CD4-positive, alpha-beta T cell treated with Interleukin-12 subunit alpha and Interleukin-12 subunit beta, for 1 hour (primary cell): Measurements from ENCODE around the gene AQP1.

Experiments used
- DNase-seq: peaks from one replicate; pipeline ENCODE4 v3.0.0-alpha.2; 2020

The AQP1 gene

DNA sequence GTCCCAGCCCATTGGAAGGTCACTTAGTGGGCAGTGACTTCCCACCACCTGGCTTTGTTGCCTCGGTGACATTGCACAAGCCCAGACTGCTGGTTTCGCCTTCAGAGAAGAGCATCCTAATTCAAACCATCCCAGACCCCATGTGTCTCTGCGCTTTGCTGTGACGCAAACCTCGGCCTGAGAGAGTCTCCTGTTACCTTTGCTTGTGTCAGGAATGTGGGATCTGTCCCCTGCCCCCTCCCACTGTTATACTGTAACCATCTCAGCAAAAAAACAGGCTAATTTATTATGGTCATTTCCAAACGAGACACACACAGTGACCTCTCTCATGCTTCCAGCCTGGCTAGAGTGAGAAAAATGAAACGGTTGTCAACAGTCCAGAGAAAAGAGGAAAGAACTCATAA, 25.0 kb upstream of the AQP1 start:
- no peak for DNase-seq

DNA sequence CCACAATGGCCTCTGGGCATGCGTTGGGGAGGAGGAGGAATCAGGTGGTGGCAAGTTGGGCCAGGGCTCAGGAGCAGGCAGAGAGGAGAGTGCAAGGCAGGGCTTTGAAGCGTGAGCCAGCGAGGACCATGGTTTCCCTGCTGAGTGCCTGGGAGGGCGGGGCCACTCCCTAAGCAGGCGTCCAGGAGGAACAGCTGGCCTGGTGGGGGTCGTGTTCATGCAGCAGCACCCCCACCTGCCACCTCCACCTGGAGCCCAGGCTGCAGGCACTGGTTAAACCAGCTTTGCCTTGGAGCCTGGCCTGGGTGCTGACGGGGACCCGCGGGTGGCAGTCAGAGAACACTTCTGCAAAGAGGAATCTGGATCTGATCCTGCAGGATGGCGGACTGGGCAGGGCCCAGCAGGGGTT, 24.2 kb upstream of the AQP1 start:
- DNase-seq: no peak

DNA sequence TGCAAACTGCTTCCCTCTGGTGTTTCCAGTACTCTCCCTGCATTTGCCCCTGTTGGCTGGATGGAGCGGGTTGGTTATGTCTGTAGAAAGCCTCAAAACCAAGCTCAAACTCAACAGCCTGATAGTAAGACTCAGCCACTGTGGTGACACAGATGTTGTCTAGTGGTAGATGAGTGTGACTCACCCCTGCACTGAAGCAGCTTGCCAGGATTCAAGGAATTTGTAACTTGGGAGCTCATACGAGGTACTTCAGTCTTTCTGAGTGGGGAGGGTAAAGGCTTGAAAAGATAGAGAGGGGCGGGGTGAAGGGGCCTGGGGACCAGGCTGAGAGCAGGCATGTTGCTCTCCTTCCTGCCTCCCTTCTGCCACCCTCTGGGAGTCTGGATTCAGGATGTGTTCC, 22.9 kb upstream of the AQP1 start:
- no peak for DNase-seq

DNA sequence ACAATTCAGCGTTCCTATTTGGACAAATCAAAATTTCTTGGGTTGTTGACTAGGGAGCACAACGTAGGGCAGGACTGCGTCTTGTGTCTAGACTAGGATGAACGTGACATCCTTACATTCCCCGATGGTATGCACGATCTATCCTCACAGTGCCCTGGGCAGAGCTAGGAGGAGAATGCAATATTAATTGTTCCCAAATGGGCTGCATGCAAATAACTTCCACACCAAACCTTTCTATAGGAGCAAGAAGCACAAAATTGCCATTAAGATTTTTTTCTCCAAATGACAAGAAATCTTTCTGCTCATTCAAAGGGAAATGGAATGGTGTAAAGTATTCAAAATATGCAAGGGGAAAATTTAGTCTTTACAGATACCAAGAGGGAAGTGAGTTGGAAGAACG, 21.4 kb upstream of the AQP1 start:
- no peak for DNase-seq

DNA sequence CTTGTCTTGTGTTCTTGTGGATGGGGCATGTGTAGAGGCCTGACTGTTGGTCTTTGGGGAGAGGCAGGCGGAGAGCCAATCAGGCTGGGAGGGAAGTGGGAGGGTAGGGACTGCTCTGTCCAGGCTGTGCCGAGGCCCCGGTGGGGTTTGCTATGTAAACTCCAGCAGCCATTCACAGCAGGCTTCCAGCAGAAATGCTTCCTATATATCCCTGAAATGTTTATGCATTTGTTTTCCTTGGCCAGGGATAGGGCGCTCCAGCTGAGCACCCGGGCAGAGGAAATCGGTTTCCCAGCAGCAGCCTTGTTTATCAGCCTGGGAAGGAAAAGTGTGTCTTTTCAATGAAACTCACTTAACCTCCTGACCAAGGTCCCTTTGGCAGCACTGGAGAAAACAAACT, 18.3 kb upstream of the AQP1 start:
- no peak for DNase-seq

DNA sequence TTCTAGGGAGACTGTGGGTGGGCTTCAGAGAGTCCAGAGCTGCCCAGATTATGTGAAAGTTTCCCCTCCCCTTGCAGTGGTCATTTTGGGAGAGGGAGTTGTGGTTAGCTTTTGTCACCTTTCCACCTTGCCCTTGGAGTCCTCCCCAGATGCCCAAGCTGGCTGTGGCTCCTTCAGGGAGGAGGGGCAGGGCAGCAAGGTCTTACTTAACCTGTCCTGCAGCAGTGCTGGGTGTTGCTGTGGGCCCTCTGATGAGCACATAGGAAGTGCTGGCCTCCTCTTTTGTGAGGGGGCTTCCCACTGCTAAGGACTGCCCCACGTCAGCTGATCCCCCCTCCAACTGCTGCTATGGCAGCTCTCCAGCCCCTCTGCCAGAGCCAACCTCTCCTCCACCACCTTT, 17.6 kb upstream of the AQP1 start:
- DNase-seq: no peak

DNA sequence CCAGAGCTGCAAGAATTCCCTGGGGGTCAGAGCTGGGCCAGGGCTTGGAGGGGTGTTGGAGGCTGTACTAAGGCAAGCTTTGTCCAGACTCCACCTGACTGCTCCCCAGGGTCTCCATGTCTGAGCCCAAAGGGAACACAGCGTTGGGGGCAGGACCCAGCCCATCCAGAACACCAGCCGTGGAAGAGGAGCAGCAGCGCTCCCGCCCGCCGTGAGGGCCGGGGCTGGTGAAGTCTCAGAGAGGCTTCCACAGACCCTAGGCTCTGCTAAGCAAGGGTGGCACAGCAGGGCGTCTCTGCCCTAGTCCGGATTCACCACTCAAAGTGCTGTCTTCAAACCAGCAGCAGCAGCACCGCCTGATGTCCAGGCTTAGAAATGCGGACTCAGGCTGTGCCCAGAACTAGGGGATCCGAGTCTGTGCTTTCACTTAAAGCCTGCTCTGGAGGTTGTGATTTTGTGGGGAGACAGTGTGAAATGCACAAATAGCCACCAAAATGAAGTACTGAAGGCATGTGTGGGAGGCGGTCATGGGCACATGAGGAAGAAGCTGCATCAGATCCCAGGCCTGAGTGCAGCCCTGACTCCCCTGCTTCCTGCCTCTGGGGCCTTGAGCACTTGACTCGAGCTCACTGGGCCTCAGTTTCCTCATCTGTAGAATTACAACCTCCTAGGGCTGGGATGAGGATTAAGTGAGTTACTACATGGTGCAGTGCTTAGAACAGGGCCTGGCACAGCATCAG, 16.6 kb upstream of the AQP1 start:
- no peak for DNase-seq

DNA sequence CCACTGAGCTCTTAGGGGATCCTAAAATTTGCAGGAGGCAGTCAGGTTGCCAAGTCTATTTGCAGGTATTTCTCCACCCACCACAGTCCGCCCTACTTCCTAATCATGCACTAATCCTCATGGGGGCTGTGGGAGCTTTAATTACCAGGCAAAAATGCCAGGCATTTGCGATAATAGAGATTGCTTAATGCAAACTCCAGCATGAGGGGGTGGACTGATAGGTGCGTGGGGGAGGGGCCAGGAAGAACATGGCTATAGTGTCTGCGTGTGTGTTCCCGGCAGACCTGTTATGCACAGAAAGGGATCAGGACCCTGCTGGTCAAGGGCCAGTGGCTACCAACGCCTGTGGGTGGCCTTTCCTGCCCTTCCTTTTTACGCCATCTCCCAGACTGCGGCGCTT, 15.6 kb upstream of the AQP1 start:
- no peak for DNase-seq

DNA sequence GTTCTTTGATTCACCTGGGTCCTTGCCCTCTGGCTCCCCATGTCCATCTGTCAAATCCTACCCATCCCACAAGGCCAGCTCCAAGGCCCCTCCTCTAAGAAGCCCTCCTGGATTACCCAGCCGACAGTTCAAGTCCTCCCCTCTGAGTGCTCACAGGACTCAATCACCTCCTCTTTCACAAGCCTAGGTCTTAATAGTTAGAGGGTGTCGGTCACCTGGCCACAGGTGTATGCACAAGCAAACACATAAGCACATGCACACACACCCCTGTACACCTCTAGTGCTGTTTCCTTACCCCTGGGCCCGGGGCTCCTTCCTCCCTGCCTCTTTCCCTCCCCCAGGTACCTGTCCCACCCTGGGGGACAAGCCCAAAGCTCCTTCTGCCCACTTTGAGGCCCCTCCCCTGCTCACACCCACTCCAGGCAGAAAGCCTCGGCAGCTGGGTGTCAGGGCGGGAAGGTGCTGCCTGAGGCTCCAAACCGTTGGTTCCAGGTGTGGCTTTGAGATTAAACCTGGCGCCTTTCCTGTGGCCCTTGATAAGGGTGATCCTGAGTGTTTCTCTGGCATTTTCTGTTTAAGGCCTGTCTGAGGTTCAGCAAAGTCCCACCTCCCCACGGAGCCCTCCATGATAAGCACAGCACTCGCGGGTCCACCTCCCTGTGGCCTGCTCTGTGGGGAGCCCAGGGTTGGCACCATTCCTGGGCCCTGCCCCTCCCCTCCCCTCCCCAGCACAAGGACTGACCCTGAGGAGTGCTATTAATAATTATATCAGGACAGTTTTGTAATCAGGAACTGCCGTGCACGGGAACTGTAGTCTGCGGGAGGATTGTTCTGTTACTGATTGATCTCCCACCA, 14.6 kb upstream of the AQP1 start:
- DNase-seq: no peak

DNA sequence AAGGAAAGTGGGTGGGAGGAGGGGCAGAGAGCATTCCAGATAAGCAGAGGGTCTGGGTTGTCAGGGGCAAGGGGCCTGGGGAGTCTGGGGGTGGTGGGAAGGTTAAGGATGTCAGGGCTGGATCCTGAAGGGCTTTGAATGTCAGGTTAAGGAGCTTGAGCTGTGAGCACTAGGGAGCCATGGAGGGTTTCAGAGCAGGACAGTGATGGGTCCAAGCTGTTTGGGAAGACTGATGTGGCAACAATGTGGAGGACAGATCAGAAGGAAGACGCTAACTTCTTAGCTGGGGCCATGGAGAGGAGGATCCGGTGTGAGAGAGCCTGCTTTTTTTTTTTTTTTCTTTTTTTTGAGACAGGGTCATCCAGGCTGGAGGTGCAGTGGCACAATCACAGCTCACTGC, 13.9 kb upstream of the AQP1 start:
- DNase-seq: no peak

DNA sequence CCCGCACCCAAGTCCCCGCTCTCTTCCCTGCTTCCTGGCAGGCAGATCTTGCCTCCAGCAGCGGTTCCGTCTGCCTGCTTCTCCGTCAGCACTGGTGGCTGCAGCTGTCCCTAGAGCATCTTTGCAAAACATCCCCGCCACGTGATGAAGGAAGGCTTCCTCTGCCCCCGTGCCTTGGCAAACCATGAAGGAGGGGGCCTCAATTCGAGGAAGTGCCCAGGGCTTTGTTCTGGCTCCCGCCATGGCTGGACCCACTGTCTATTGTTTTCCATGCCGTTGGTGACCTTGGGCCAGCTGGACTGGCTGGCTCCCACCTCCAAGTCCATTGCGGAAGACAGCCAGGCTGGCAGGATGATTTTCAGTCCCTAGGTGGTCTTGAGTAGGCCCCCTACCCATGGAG, 13.2 kb upstream of the AQP1 start:
- DNase-seq: no peak

DNA sequence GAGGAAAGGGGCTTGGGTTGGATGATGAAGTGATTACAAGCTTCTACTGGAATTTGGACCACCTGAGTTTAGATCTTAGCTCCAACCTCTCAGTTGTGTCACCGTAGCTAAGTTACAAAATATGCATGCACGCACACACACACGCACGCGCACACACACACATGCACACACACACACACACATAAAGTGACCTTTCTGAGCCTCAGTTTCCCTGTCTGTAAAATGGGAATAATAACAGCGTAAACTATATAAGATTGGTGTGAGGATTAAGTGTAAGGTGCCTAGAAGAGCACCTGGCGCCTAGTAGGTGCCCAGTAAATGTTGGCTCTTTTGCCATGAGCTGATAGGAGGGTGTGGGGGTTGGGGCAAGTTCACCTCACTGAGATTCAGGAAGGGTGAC, 12.6 kb upstream of the AQP1 start:
- DNase-seq: no peak

DNA sequence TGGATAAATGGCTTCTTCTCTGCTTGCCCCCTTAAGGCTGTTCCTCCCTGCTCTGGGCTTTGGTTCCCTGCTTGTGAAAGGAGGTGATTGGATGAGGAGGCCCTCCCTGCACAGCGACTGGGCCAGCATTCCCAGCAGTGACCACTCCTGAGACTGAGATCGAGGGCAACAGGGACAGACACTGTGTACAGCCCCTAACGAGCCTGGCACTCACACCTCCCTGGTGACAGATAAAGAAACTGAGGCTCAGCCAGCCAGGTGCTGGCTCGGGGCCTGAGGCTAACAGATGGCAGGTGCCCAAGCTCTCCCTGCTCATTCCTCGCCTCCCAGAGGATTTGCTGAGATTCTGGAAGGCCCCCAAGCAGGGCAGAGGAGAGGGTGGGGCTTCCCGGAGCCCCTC, 12.0 kb upstream of the AQP1 start:
- DNase-seq: no peak

DNA sequence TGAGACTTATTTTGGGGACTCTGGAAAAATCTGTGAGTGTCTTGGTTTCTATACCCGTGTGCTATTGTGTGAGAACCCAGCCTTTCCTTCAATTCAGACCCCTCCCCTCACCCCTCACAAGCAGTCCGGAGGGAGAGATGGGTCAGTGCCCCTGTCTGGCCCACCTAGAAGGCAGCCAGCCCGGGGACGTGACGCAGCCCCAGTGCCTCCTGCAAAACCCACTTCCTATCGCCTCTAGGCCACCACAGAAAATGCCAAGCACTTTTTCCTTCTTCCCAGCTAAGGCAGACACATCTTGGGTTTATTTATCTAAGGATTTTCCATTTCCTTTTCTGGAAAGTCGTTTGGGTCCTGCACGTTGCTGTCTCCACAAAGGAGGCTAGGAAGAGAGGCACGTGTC, 11.6 kb upstream of the AQP1 start:
- no peak for DNase-seq

DNA sequence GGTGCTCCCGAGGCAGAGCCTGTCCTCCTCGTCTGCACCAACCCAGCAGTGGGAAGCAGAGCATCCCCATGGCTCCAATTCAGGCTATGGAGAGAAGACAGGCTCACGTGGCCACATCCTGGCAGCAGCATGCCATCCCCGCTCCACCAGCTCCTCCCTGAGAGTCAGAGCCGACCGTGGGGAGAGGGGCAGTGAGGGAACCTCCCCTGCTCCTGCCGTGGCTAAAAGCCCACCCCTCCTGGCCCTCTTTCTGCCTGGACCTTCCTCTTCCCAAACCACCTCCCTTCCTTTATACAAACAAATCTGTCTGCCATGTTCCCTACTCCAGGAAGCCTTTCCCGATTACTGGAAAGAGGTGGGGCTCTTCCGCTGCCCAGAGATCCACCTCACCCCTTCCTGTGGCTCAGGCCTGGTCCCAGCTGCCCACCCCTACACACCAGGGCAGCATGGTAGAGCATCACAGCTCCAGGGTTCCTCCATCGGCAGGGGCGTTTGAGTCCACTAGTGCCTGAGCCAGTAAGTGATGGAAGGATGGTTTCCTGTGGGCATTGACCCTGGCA, 10.8 kb upstream of the AQP1 start:
- no peak for DNase-seq

DNA sequence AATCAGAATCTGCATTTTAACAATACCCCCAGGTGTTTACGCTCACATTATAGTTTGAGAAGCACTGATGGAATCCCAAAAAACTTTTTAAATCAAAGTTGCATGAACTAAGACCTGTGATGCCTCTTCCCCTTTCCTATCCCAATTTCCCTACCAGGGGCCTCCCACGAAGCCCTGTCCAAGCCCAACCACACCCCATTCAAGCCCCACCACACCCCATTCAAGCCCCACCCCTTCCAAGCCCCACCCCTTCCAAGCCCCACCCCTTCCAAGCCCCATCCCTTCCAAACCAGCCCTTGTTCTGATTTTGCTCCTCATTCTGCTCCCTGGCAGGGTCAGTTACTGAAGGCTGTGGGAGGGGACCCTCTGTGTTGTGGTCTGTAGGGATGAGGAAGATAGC, 9.8 kb upstream of the AQP1 start:
- no peak for DNase-seq

DNA sequence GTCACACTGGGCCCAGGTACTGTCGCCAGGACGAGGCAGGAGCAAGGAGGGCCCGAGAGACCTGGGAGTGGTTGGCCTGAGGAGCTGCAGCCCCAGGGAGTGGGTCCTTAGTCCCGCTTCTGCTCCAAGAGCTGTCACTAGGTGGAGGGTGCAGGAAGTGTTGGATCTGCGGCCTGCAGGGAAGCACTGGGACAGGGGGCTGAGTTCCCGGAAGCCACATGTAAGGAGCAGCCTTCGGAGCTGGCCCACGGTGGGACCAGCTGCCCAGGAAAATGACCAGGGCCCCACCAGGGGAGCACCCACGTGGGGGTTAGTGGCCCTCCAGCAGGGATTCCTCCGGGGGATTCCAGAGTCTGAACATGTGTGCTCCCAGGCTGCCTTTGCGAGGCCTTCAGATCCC, 9.2 kb upstream of the AQP1 start:
- DNase-seq: no peak

DNA sequence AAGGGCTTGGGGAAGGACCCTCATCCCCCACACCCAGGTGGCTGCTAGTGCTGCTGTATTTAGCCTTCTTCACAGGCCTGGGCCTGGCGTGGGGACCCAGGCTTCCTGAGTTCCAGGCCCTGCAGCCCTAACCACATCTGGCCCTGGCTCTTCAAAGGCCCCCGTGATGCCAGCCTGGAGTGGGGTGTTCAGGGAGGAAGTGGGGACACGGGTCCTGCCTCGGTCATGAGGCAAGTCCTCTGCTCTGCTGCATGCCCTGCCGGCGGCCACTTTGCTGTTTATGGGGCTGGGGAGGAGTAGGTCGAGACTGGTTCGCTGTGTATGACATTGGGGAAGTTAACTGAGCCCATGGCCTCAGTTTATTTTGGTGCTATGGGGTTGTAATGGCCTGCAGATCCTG, 8.5 kb upstream of the AQP1 start:
- no peak for DNase-seq

DNA sequence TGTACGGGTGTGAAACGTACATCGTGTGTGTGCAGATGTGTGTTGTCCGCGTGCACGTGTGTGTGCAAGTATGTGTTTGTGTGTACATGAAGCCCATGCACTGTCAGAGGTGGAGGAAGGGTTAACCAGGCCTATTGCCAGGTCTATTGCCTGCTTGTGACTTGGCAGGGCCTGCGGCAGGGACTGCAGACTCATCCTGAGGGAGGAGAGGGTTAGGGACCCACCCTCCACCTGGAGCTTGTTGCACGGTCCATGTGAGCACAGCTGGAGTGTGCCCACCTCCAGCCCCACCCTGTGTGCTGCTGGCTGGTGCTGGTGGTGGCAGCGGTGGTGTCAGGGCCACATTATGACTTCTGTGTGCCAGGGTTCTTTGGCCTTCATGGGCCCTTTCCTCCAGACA, 7.1 kb upstream of the AQP1 start:
- no peak for DNase-seq

DNA sequence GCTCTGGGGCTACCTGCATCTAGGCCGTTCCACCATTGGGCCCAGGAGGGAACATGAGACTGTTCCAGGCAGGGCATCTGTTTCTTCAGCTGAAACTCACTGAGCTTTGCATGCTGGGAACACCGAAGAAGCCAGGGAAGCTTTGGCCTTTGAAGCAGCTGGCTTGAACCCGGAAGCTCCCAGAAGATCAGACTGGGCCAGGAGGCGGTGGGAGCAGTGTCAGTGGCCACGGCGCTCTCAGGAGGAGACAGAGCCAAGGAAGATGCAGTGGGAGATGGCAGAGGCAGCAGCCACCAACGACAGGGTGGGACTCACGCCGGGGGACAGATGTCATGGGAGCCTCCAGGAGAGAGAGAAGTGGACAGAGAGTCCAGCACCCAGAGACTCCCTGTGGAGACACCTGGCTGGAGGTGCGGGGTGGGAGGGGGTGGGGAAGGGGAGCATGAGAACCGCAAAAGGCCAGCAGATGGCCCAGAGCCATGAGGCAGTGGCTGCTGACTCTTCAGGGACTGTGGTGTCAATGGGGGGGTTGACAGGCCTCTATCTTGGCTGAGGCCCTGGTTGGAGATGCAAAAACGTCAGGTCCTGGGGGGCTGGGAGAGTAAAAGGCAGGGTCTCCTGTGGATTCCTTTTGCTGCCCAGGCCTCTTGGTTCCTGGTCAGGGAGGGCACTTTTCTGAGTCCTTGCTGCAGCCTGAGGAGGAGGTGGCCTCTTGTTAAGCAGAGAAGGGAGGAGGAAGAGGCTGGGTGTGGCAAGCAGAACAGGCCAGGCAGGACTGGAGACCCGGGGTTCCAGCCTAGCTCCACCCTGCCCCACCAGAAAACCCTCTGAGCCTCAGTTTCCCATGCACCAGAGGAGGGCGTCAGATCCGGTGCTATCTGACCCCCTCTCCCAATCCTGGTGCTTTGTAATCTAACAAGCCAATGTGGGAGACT, 6.3 kb upstream of the AQP1 start:
- DNase-seq: no peak

DNA sequence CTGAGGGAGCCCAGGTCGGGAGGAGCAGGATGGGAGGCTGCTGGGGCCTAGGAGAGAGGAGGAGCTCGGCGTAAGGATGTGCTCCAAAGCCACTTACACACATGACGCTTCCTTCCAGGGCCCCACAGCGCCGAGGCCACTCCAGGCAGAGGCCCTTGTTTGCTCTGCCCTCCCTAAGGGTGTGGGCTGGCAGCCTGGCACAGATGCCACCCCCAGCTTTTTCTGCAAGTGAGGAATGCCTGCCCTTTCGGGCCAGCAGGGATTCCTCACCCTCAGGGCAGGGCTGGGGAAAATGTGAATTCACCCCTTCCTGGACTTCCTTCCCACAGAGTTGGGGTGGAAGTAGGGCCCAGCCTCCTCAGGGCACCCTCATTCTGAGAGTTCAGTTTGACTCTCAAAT, 5.6 kb upstream of the AQP1 start:
- no peak for DNase-seq

DNA sequence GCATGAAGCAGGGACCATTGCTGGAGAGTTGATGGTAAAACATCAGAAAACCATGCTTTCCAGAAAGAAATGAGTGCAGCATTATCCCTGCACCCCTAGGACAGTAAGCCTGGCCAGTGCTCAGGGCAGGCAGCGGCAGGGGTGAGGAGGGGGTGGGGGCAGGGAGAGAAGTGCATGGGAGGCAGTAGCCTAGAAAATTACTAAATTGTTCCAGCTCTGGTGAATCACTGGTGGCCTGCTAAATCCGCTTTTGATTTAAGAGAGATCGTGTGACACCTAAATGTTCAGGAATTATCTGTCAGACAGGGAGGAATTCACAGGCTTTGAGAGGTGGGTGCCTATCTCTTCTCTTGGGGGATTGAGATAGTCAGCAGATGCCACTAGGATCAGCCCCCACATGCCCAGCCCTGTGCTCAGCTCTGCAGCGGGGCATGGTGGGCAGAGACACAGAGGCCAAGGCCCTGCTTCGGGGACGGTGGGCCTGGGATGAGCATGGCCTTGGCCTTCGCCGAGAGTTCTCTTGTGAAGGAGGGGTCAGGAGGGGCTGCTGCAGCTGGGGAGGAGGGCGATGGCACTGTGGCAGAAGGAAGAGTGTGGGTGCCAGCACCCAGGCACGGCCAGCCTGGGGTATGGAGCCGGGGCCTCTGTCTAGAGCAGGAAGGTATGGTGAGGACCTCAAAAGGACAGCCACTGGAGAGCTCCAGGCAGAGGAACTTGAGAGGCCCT, 5.0 kb upstream of the AQP1 start:
- DNase-seq: no peak
